ENCODE results near the gene MORC2.

Gene MORC2

GRCh38 chr22:30968924-30969531 lies 454 bp upstream of the MORC2 start, which contains the start of gene TUG1 (continued):
- TF ChIP-seq ZNF558 (tag by site-specific recombination; IDR thresholded peaks at IDR 0.05) = no peak
- TF ChIP-seq ZNF426 (tag by site-specific recombination; IDR thresholded peaks at IDR 0.05) = no peak
- no peak for TF ChIP-seq ZNF548 (tag by site-specific recombination; IDR thresholded peaks at IDR 0.05)
- TF ChIP-seq ZNF114 (tag by site-specific recombination; IDR thresholded peaks at IDR 0.05) = no peak
- no peak for TF ChIP-seq GLI2 (tag by site-specific recombination; IDR thresholded peaks at IDR 0.05; ENCODE audit: borderline replicate concordance, low read depth)
- peak; percentile 64; the same call in 1 of the 2 replicates for TF ChIP-seq ZBTB6 (tag by site-specific recombination; IDR thresholded peaks at IDR 0.05)
- TF ChIP-seq ZXDB (tag by site-specific recombination; IDR thresholded peaks at IDR 0.05) = peak; percentile 42
- no peak for TF ChIP-seq ZNF416 (tag by site-specific recombination; IDR thresholded peaks at IDR 0.05)
- TF ChIP-seq ZNF292 (tag by site-specific recombination; IDR thresholded peaks at IDR 0.05; ENCODE audit: borderline replicate concordance, low read depth) = no peak
- no peak for TF ChIP-seq ZNF2 (tag by site-specific recombination; IDR thresholded peaks at IDR 0.05)
- TF ChIP-seq REST (tag by site-specific recombination; IDR thresholded peaks at IDR 0.05) = no peak
- no peak for TF ChIP-seq ZNF621 (tag by site-specific recombination; IDR thresholded peaks at IDR 0.05)
- TF ChIP-seq ZNF513 (tag by site-specific recombination; IDR thresholded peaks at IDR 0.05) = no peak
- TF ChIP-seq ZFP41 (tag by site-specific recombination; IDR thresholded peaks at IDR 0.05; ENCODE audit: borderline replicate concordance) = no peak
- TF ChIP-seq ZNF449 (tag by site-specific recombination; IDR thresholded peaks at IDR 0.05) = no peak
- TF ChIP-seq ZNF341 (tag by site-specific recombination; IDR thresholded peaks at IDR 0.05; ENCODE audit: low read depth) = no peak
- TF ChIP-seq ZNF23 (tag by site-specific recombination; IDR thresholded peaks at IDR 0.05; ENCODE audit: borderline replicate concordance) = no peak
- TF ChIP-seq ZNF223 (tag by site-specific recombination; IDR thresholded peaks at IDR 0.05) = no peak
- TF ChIP-seq ZNF701 (tag by site-specific recombination; IDR thresholded peaks at IDR 0.05) = no peak
- no peak for TF ChIP-seq ZNF398 (tag by site-specific recombination; IDR thresholded peaks at IDR 0.05)
- TF ChIP-seq ZNF561 (tag by site-specific recombination; IDR thresholded peaks at IDR 0.05; ENCODE audit: borderline replicate concordance) = no peak; the same call in none of the 2 replicates
- TF ChIP-seq ZNF266 (tag by site-specific recombination; IDR thresholded peaks at IDR 0.05; ENCODE audit: low read depth) = no peak
- TF ChIP-seq ZNF624 (tag by site-specific recombination; IDR thresholded peaks at IDR 0.05) = no peak
- no peak for TF ChIP-seq TRIM28 (IDR thresholded peaks at IDR 0.05; ENCODE audit: borderline replicate concordance, low read length)
- TF ChIP-seq RBAK (tag by site-specific recombination; IDR thresholded peaks at IDR 0.05) = no peak
- no peak for TF ChIP-seq ZNF121 (tag by site-specific recombination; IDR thresholded peaks at IDR 0.05)
- no peak for TF ChIP-seq ZNF433 (tag by site-specific recombination; IDR thresholded peaks at IDR 0.05; ENCODE audit: low read depth)
- TF ChIP-seq SETDB1 (IDR thresholded peaks at IDR 0.05; ENCODE audit: insufficient read length, low read length) = peak; percentile 83
- TF ChIP-seq ZNF792 (tag by site-specific recombination; IDR thresholded peaks at IDR 0.05) = no peak
